GM18909 (cell line): ENCODE results near the gene PNMA5.
"Not testable (repeated sequence)": the region's sequence is repeated elsewhere in the genome, so short reads cannot be mapped to it uniquely, and the experiment has no call there.

Source experiments
- ATAC-seq: cut with Tn5 transposase; IDR thresholded peaks from one replicate; pipeline ENCODE4 v1.9.1; 2021; ENCODE audit warnings: mild to moderate bottlenecking; ENCODE audit not compliant: unreplicated experiment, poor library complexity

Gene PNMA5

DNA sequence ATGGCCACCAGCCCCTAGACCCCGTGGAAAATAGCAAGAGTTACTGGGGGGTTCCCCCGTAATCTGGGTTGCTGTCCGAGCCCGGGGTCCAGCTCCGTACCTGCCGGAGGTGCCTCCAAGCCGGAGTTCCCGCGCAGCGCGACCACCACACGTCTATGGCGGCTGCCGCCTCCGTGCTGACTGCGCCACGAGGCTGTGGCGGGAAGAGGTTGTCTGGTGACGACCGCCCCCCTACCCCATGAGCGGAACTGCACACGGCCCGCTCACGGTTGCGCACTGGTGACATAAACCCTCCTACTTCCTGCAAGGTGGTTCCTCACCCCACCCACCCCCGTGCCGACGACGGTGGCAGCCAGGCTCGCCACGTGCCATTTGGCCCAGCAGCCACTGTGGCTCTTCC is at the start of gene PNMA5:
Gene PNMA5, minus strand, starts transcription at position 184 of the 400 bp plus-strand sequence. CDS start 2,518 bp downstream, outside the sequence.
- no peak for ATAC-seq

DNA sequence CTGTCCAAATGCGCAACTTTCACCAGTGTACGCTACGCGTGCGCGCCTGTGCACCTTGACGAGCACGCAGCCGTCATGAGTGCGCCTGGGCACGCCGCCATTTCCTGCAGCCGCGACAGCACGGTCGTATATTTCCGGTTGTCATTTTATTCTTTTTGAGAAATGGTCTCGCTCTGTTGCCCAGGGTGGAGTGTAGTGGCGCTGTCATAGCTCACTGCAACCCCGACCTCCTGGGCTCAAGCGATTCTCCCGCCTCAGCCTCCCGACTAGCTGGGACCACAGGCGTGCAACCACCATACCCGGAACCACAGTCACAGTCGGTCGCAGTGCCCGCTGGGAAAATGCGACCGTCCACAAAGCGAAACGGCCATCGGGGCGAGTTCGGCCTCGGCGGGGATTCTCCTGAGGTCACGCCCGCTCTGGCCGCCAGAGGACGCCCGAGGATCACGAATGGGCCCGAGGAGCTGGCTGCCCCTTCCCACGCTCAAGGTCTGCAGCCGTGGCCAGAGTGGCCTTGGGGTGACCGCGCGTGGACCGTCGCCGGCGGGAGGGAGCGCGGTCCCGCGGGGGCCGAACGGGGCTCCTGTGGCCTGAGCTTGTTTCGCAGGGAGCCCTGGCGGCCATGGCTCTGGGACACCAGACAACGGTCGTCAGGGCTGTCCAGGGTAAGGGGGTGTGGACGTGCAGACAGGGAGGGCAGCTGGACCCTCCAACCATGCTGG is 38.6 kb upstream of the PNMA5 start:
- ATAC-seq, result peak; percentile 77

DNA sequence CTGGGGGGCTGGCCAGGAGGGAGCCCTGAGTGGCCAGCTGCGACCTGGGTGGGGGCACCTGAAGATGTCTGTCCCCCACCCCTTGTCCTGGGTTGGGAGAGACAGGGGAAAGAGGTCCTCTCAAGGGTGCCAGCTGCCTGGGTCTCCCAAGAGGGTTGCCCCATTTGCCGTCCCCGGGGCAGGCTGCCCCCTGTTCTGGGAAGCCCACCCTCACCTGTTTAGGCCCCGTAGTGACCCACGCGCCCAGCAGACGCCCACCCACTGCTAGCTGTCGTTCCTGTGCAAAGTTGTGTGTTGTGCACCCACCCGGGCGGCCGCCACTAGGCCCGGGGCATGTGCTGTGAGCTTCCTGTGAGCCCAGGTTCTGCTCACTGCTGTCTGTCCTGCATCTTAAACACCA is 36.9 kb upstream of the PNMA5 start:
- no peak for ATAC-seq

DNA sequence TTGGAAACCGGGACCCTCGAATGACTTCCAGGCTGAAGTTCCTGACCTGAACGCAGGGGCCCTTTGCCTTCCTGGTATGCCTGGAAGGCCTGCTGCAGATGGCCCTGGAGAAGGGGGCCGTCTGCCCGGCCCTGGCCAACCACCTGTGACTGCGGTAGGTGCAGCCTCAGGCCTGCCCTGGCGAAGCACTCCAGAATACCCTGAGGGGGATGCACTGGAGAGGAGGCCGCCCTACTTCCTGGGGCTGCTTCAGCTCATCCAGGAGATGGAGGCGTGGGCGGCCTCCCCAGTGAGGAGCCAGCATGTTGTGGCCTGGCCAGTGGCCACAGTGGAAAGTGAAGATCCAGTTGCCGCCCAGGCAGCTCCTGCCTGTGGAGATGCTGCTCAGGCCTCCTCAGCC is 36.0 kb upstream of the PNMA5 start:
- no peak for ATAC-seq

DNA sequence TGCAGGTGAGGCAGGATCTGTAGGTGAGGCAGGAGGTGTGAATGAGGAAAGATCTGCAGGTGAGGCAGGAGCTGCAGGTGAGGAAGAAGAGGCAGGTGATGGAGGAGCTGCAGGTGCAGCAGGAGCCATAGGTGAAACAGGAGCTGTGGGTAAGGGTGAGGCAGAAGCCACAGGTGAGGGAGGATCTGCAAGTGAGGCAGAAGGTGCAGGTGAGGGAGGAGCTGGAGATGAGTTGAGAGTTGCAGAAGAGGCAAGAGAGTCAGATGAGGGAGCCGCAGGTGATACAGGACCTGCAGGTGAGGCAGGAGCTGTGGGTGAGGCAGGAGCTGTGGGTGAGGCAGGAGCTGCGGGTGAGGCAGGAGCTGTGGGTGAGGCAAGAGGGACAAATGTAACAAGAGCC is 35.2 kb upstream of the PNMA5 start:
- ATAC-seq, result no peak

DNA sequence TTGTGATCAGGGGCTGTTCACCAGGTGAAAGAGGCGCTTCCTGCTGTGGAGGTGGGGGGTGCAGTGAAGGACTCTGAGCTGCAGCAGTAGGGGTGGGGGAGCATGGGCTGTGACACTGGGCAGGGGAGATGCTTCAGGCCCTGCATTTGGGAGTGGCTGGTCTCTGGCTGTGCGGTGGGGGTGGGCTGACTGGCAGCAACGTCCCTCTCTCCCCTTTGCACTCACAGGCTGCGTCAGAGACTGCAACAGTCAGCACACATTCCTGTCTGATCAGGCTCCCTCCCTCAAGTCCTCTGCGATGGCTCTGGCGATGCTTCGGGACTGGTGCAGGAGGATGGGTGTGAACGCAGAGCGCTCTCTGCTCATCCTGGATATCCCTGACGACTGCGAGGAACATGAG is 34.6 kb upstream of the PNMA5 start:
- ATAC-seq, result not testable (repeated sequence)

DNA sequence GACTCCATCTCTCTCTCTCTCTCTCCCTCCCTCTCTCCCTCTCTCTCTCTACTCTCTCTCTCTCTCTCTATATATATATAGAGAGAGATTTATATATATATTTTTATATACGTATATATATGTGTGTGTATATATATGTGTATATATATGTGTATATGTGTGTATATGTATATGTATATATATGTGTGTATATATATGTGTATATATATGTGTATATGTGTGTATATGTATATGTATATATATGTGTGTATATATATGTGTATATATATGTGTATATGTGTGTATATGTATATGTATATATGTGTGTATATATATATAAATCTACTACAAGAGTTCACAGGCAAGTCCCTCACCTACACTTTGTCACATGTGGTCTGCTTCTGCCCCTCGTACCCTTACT is 32.6 kb upstream of the PNMA5 start:
- not testable (repeated sequence) for ATAC-seq

DNA sequence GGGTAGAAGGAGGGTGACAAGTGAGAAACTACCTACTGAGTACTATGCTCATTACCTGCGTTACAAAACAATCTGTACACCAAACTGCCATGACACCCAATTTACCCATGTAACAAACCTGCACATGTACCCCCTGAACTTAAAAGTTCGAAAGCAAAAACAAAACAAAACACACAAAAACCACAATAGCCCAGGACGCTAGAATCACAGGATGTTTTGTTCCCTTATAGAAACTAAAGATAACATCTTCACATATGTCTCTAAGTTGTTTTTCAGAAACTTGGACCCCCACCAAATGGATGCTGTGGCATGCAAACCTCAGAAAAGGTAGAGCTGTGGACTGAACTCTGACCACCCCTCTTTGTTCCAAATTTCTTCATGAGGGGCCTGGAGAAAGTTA is 25.2 kb upstream of the PNMA5 start:
- ATAC-seq, result no peak

DNA sequence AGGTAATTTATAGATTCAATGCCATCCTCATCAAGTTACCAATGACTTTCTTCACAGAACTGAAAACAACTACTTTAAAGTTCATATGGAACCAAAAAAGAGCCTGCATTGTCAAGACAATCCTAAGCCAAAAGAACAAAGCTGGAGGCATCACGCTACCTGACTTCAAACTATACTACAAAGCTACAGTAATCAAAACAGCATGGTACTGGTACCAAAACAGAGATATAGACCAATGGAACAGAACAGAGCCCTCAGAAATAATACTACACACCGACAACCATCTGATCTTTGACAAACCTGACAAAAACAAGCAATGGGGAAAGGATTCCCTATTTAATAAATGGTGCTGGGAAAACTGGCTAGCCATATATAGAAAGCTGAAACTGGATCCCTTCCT is 23.3 kb upstream of the PNMA5 start:
- not testable (repeated sequence) for ATAC-seq

DNA sequence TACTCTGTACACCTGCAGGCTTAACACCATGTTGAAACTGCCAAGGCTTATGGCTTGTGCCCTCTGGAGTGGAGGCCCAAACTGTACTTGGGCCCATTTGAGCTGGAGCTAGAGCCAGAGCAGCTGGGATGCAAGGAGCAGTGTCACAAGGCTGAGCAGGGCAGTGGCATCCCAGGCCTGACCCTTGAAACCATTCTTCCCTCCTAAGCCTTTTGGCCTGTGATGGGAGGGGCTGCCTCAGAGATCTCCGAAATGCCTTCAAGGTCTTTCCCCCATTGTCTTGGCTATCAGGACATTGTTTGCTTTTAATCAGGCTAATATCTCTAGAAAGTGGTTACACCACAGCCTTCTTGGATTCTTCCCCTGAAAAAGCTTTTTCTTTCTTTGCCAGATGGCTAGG is 10.9 kb upstream of the PNMA5 start:
- ATAC-seq, result no peak

DNA sequence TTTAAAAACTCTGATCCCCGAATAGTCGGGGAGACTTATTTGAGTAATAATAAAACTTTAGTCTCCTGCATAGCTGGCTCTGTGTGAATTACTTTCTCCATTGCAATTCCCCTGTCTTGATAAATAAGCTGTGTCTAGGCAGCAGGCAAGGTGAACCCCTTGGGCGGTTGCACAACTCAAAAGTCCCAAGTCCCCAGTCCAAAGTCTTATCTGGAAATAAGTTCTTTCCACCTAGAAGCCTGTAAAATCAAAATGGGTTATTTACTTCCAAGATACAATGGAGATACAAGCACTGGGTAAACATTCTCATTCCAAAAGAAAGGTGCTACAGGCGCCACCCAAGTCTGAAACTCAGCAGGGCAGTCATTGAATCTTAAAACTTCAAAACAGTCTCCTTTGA is 10.1 kb upstream of the PNMA5 start:
- ATAC-seq, result no peak

DNA sequence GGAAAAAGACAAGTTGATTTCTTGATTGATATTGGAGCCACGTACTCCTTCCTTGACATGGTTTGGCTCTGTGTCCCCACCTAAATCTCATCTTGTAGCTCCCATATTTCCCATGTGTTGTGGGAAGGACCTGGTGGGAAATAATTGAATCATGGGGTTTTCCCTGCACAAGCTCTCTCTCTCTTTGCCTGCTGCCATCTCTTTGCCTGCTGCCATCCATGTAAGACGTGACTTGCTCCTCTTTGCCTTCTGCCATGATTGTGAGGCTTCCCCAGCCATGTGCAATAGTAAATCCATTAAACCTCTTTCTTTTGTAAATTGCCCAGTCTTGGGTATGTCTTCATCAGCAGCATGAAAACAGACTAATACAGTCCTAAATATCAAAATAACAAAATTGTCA is 8.3 kb upstream of the PNMA5 start:
- not testable (repeated sequence) for ATAC-seq

DNA sequence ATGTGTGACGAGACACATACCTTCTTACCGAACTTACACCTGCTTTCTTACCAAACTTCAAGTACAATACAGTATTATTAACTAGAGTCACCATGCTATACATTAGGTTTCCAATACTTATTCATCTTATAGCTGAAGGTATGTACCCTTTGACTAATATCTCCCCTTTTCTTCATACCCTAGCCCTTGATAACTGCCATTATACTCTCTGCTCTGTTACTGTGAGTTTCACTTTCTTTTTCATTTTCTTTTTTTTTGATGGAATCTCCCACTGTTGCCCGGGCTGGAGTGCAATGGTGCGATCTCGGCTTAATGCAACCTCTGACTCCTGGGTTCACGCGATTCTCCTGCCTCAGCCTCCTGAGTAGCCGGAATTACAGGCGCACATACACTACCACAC is 3.4 kb upstream of the PNMA5 start:
- no peak for ATAC-seq

DNA sequence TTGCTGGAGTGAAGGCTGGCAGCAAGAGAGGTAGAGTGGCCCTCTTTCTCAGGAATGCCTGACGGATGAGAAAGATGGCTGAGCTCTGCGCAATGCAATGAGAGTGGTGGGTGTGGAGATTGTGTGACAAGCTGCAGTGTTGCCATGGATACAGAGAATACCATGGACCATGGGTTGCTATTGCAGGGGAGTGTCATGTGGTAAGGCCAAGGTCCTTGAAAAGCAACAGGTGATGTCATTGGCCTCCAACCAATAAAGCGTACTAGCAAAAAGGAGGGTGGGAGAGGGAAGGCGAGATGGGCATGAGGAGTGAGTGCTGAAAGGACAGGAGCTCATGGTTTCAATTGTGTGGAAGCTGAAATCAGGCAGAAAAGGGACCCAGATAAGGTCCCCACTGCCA is 1.8 kb downstream of the PNMA5 start:
- ATAC-seq, result no peak

DNA sequence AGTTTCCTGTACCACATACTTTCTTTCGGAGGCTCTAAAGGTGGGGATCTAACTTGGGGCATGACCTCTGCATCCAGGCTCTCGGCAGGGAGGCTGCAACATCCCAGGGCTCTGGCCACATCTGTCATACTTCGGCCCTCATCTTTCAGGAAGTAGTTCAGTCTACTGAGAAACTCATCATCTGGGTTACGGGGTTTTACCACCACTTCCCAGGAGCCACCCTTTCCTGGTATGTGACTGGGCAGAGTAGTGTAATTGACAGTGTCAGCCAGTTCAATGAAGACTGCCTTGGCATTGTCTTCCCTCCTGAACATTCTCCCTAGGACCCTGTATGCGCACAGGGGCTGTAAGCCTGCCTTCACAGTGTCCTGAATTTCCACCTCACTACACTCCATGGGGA is 2.8 kb downstream of the PNMA5 start:
- no peak for ATAC-seq

DNA sequence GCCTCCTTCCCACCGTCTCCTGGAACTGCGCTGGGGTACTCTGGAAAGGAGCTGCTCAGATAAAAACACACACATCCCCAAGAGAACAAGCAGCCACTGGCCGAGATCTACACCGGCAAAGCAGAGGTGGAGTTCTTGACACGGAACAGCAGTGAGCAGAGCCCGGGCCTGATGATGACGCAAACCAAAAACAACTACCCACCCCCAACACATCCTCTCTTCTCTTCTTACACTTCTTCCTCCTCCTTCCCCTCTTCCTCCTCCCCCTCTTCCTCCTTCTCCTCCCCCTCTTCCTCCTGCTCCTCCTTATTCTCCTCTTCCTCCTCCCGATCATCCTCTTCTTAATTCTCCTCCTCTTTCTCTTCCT is 4.6 kb downstream of the PNMA5 start:
- no peak for ATAC-seq

DNA sequence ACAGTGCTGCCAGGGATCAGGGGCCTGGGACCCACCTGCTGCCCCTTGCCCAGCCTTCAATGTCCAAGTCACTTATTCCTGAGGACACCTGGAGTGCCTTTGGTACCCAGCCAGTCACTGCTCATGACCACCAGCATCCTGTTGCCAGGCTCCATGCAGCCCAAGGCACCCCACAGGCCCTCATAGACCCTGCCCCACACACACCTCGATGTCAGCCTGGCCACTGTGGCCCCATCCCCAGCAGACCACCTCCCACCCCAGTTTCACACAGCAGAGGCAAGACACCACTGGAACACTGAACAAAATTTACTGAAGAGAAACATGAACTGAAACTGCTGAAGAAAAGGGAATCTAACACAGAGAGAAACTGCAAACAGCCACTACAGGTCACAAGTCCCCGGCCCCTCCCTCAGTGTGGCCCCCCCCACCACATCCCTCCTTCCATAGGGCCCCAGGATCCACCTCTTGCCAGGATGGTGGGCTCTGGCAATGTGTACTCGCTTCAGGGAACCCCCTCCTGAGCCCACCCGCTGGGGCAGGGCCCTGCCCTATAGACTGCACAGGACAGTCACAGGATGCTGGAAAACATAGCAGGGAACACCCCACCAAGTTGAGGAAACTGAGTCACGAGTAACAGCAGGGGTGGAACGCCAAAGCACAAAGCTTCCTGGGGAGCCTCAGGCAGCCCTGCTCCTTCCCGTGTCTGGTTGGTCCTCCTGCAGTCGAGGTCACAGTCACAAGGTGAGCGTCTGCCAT is 5.2 kb downstream of the PNMA5 start:
- no peak for ATAC-seq

DNA sequence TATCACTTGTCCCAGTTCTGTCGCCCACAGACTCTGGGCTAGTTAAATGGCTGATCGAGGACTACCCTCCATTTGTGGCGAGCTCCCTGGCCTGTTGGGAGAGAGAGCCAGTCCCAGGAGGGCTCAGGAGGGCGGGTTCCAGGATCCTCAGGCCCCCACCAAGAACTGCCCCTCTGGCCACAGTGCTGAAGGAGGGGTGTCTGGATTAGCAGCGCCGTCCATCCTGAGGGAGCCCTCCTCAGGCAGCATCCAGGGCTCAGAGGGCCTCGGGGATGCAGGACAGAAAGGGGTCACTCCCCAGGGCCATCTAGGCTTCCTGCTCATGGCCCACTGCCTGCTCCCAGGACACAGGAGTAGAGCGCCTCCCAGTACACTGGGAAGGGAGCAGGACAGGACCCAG is 6.1 kb downstream of the PNMA5 start:
- ATAC-seq, result no peak

DNA sequence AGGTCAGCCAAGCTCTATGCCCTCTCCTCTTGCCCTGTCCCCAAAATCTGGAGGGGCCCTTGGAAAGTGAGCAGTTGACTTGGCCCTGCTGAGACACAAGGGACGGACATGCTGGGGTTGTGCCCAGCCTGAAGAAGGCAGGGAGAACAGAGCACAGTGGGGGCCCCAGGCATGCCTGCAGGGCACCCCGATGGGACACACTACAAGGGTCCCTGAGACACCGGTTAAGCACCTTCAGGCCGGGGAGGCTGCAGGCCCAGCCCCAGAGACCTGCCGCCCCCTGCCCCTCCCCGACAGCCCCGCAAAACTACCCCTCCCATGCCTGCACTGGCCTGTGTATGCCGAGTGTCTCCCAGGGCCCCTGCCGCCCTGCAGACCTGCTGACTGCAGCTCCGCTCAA is 6.8 kb downstream of the PNMA5 start:
- ATAC-seq, result not testable (repeated sequence)

DNA sequence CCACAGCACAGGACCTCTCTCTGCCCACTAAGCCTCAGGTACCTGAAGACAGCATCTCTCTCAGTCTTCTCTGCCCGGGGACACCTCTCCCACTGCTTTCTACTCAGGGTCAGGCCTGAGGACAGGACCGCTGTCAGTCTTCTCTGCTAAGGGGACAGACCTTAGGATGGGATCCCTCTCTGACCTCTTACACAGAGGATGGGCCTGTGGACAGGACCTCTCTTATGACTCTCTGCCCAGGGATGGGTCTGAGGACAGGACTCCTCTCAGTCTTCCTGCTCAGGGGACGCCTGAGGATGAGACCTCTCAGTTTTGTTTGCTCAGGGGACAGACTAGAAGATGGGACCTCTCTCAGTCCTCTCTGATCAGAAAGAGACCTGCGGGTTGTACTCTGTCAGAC is 8.5 kb downstream of the PNMA5 start:
- ATAC-seq, result not testable (repeated sequence)

DNA sequence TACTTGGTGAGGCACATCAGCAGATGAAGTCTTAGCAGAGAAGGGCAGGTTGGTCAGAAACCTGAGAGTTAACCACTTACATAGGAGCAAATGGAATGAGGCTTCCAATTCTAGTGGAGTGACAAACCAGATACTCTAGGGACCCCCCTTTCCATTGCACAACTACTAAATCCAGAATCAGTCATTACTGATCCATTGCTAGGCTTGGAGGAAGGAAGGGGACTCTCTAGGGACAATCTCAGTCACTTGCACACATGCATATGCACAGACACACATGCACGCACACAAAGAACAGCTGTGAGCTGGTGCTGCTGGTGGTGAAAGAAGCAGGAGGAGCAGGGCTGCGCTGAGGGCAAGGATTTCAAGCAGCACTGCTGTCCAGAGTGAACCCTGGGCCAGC is 25.7 kb downstream of the PNMA5 start:
- ATAC-seq, result no peak

DNA sequence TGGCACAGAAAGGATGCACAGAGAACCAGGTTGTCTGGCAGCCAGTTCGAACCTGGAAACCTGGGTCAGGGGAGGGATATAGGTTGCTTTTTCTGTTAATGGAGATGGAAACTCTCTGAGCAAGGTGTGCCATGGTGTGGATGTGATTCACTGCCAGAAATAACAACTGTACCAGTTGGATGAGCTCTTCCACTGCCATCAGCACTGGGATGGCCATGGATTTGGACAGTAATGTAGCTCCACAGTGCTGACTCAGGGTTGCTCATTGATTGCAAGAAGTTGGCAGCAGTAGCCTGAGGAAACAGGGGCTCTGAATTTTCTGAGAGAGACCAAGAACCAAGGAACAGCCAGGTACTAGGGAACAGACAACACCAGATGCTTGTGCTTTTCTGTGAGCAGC is 33.8 kb downstream of the PNMA5 start:
- ATAC-seq, result no peak
